Choroid plexus epithelial cell (primary cell): Measurements from ENCODE around the gene POU2F2.
"Not testable (repeated sequence)": the region's sequence is repeated elsewhere in the genome, so short reads cannot be mapped to it uniquely, and the experiment has no call there.

Source experiments
- DNase-seq: peaks from one replicate; pipeline ENCODE4 v3.0.0-alpha.2; 2010; ENCODE audit warnings: low read depth
- H3K4me3 ChIP-seq: 2 replicates; pipeline ENCODE4 v1.5.1; 2011; ENCODE audit warnings: low read depth, mild to moderate bottlenecking, control low read depth, low read length, moderate library complexity
- CTCF ChIP-seq: conservative IDR thresholded peaks from 2 replicates; pipeline ENCODE4 v1.5.1; 2011; ENCODE audit warnings: low read depth, mild to moderate bottlenecking, control low read depth, inconsistent platforms, low read length, moderate library complexity

Gene POU2F2

DNA sequence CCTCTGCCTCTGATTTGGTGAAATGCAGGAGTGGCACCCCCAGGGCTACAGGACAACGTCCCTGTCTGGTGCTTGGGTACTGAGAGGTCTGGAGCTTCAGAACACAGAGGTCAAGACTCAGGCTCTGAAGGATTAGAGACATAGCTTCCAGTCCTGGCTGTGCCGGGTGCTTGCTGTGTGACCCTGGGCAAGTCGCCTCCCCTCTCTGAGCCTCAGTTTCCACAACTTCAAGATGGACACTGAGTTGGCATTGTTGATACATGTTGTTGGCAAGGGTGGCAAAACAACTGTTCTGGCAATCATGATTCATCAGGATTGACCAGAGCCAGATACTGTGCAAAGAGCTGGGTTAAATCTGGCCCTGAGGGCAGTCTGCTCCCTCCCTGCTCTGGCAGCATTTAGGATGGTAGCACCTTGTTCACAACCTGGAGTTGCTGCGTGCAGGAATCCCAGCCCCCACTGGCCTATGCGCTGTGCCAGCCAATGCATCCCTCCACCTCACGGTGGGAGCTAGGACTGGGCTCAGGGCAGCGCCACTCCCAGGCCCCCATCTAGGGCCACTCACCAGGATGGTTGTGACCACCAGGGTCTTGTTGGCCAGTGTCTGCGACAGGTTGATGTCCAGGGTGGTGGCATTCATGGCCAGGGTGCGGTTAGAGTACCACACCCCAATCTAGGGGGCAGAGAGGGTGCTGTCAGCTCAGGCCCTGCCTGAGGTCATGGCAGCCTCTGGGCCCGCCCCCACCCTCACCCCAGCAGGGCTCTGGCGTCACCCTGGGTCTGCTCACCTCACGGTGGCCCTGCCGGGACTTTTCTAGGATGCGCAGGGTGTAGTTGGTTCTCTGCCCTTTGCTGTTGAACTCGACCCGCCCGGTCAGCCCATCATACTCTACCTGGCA is 79.0 kb downstream of the POU2F2 start:
- H3K4me3 ChIP-seq = no peak overlapping the region
- no peak for DNase-seq
- TF ChIP-seq CTCF = no peak

DNA sequence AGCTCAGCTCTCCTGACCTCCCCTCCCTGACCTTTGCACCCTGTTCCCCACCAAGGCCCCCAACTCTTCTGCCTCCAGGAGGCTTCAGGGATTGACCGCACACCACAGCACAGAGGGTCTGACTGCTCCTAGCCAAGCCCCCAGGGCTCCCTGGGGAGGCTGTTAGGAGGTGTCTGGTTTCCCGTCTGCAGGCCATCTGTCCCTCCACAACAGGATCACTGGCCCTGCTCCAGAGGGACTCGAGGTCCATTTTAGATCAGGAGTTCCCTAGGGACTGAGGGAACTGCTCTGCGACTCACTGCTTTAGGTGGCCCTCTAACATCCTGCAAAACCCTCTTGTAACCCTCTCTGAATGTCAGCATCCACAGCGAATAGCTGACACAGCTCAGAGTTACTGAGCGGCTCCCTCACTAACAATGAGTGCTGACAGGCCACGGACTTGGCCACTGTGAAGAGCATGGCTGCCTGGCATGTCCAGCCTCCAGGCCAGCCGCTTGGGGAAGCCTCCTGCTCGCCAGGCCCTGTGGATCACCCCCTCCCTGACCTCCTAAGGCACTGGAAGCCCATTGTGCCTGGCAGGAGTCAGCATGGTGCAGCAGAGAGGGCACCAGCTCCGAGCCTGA is 79.9 kb downstream of the POU2F2 start:
- DNase-seq = no peak
- H3K4me3 ChIP-seq = no peak overlapping the region
- TF ChIP-seq CTCF = no peak

GRCh38 chr19:42051166-42052115 is 80.8 kb downstream of the POU2F2 start:
- no peak overlapping the region for H3K4me3 ChIP-seq
- no peak for TF ChIP-seq CTCF
- no peak for DNase-seq

GRCh38 chr19:42048992-42049391 is 83.3 kb downstream of the POU2F2 start:
- H3K4me3 ChIP-seq = no peak overlapping the region
- TF ChIP-seq CTCF = no peak
- DNase-seq = no peak

DNA sequence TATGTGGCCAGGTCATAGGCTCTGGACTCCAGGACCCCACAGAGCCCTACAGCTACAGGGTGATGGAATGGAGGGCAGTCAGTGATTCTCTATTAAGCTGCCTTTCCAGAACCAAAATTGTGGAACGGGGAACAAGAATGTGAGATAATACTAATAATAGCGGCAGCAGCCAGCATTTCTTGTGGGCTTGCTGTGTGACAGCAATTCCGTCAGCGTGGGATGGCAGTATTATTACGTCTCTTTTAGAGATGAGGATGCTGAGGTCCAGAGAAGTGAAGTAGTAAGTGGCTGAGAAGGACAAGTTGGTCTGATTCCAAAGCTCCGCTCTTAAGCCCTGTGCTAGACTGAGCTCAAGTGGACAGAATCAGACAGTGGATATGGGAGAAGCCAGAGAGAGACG is 86.7 kb downstream of the POU2F2 start:
- no peak for DNase-seq
- TF ChIP-seq CTCF = no peak
- H3K4me3 ChIP-seq = no peak overlapping the region

- DNase-seq = no peak
- no peak overlapping the region for H3K4me3 ChIP-seq
- no peak for TF ChIP-seq CTCF
These were observed 89.6 kb downstream of the POU2F2 start for GRCh38 chr19:42042455-42043170.

GRCh38 chr19:42040491-42040890 is 91.8 kb downstream of the POU2F2 start:
- H3K4me3 ChIP-seq, DNase-seq: not testable (repeated sequence)
